ENCODE data around the gene CFAP299.

GRCh38 chr4:80333121-80333520, 2.4 kb upstream of the CFAP299 start:
- TF ChIP-seq CTCF (IDR thresholded peaks at IDR 0.05) (no peak), POLR2AphosphoS5 (IDR thresholded peaks at IDR 0.05) (no peak)
